HepG2 (cell line): ENCODE data around the gene SOCS1. TPM values are rescaled to one million over a fixed set of nuclear protein-coding genes. Genes with fewer than 3 reads are reported as not detected.

Experiments used
- CAMTA2 ChIP-seq: sonication (generic); formaldehyde crosslinking; IDR thresholded peaks from 2 replicates; pipeline ENCODE4 v1.4.0; 2020; ENCODE audit warnings: mild to moderate bottlenecking, missing genetic modification reagents, borderline replicate concordance
- CREB1 ChIP-seq, 2 experiments: fragments of 450-650 bp in 1 of 2; IDR thresholded peaks; 2 replicates each; pipeline ENCODE4 v1.6.1; 2016 to 2017; ENCODE audit warnings: control low read depth in 1 of 2, mild to moderate bottlenecking in 1 of 2, missing compliant biosample characterization in 1 of 2, missing genetic modification characterization in 1 of 2
- ELF3 ChIP-seq: IDR thresholded peaks from 2 replicates; pipeline ENCODE4 v1.6.1; 2016; ENCODE audit warnings: missing genetic modification reagents, missing compliant biosample characterization
- HOXA5 ChIP-seq: sonication (generic); formaldehyde crosslinking; IDR thresholded peaks from 2 replicates; pipeline ENCODE4 v1.4.0; 2020; ENCODE audit warnings: missing genetic modification reagents
- ISL2 ChIP-seq: sonication (generic); formaldehyde crosslinking; IDR thresholded peaks from 2 replicates; pipeline ENCODE4 v1.5.0; 2020; ENCODE audit warnings: missing genetic modification reagents
- KDM6A ChIP-seq: IDR thresholded peaks from 2 replicates; pipeline ENCODE4 v1.6.1; 2016; ENCODE audit warnings: low read depth
- KLF12 ChIP-seq: sonication (generic); formaldehyde crosslinking; IDR thresholded peaks from 2 replicates; pipeline ENCODE4 v1.4.0; 2020; ENCODE audit warnings: missing genetic modification reagents, borderline replicate concordance
- KLF6 ChIP-seq: IDR thresholded peaks from 2 replicates; pipeline ENCODE4 v1.8.0; 2016; ENCODE audit warnings: missing biosample characterization, missing genetic modification reagents
- LCORL ChIP-seq, 2 experiments: fragments of 450-650 bp in 1 of 2; sonication (generic) in 1 of 2; formaldehyde crosslinking in 1 of 2; IDR thresholded peaks; 2 replicates each; pipeline versions ENCODE4 v1.5.0 to v1.6.1; 2017 to 2020; ENCODE audit warnings: antibody characterized with exemption in 1 of 2, missing genetic modification reagents in 1 of 2
- MIER2 ChIP-seq: IDR thresholded peaks from 2 replicates; pipeline ENCODE4 v1.6.1; 2016; ENCODE audit warnings: missing biosample characterization, missing genetic modification reagents
- RORA ChIP-seq: sonication (generic); formaldehyde crosslinking; IDR thresholded peaks from 2 replicates; pipeline ENCODE4 v1.5.0; 2020; ENCODE audit warnings: mild to moderate bottlenecking, missing genetic modification reagents, moderate library complexity
- SCMH1 ChIP-seq: sonication (generic); formaldehyde crosslinking; IDR thresholded peaks from 2 replicates; pipeline ENCODE4 v1.9.0; 2021; ENCODE audit warnings: missing genetic modification reagents, mild to moderate bottlenecking, borderline replicate concordance
- SOX13 ChIP-seq, 3 experiments: fragments of 450-650 bp in 1 of 3; sonication (generic) in 1 of 3; formaldehyde crosslinking in 1 of 3; IDR thresholded peaks in 2 of 3; conservative IDR thresholded peaks in 1 of 3; 2 replicates each; pipeline versions ENCODE4 v1.5.0 to v1.6.1; 2016 to 2020; ENCODE audit warnings: antibody characterized with exemption in 1 of 3, mild to moderate bottlenecking in 1 of 3, missing compliant biosample characterization in 1 of 3, missing genetic modification reagents in 1 of 3, moderate library complexity in 1 of 3
- THYN1 ChIP-seq: sonication (generic); formaldehyde crosslinking; IDR thresholded peaks from 2 replicates; pipeline ENCODE4 v1.8.1; 2023; ENCODE audit warnings: low read depth, mild to moderate bottlenecking, moderate library complexity, missing genetic modification reagents, borderline replicate concordance
- ZBTB42 ChIP-seq: sonication (generic); formaldehyde crosslinking; IDR thresholded peaks from 2 replicates; pipeline ENCODE4 v1.5.0; 2020; ENCODE audit warnings: mild to moderate bottlenecking, missing genetic modification reagents
- ZFP1 ChIP-seq: IDR thresholded peaks from 2 replicates; pipeline ENCODE4 v1.6.1; 2016
- ZFP82 ChIP-seq: sonication (generic); formaldehyde crosslinking; IDR thresholded peaks from 2 replicates; pipeline ENCODE4 v1.5.1; 2020; ENCODE audit warnings: mild to moderate bottlenecking, missing genetic modification reagents, borderline replicate concordance
- ZNF251 ChIP-seq: sonication (generic); formaldehyde crosslinking; IDR thresholded peaks from 2 replicates; pipeline ENCODE4 v1.9.0; 2021; ENCODE audit warnings: mild to moderate bottlenecking, missing genetic modification reagents
- polyA plus RNA-seq, 8 experiments: library from polyadenylated mRNA; depleted of rRNA in 3 of 8; stranded (reverse) in 7 of 8; unstranded in 1 of 8; fragments of >200 nt; fragmentation: Illumina TruSeq in 4 of 8; extraction: Trizol in 4 of 8; gene quantifications; 2 replicates each; pipeline versions ENCODE4 v1.2.1 to v1.2.3, GENCODE V29; 2011 to 2016; ENCODE audit warnings: low read depth in 4 of 8, missing spikeins in 1 of 8, mixed read lengths in 1 of 8; ENCODE audit not compliant: insufficient read depth in 1 of 8
- total RNA-seq, 5 experiments: library from RNA; depleted of rRNA; stranded (reverse); fragments of >200 nt; fragmentation: Illumina TruSeq; extraction: Trizol; gene quantifications; 2 replicates each; pipeline ENCODE4 v1.2.3, GENCODE V29; 2016; ENCODE audit warnings: low read depth in 1 of 5
- TF ChIP-seq, protein P1 (sequence below): sonication (generic); formaldehyde crosslinking; IDR thresholded peaks from 2 replicates; pipeline ENCODE4 v1.5.1; 2020; ENCODE audit warnings: missing genetic modification reagents, mild to moderate bottlenecking, borderline replicate concordance
- TF ChIP-seq, protein P2 (sequence below): sonication (generic); formaldehyde crosslinking; IDR thresholded peaks from 2 replicates; pipeline ENCODE4 v1.8.1; 2022; ENCODE audit warnings: mild to moderate bottlenecking, missing genetic modification reagents
- TF ChIP-seq, protein P3 (sequence below): sonication (generic); formaldehyde crosslinking; IDR thresholded peaks from 2 replicates; pipeline ENCODE4 v1.5.0; 2020; ENCODE audit warnings: missing genetic modification reagents
- TF ChIP-seq, protein P4 (sequence below): sonication (generic); formaldehyde crosslinking; IDR thresholded peaks from 2 replicates; pipeline ENCODE4 v1.8.1; 2023; ENCODE audit warnings: mild to moderate bottlenecking, inconsistent platforms, moderate library complexity, missing genetic modification reagents, borderline replicate concordance

Gene SOCS1
- total and polyA plus RNA-seq, 2 of the 13 experiments (the other 11 are each of a cell fraction or from before 2014, with no cell fraction given): 5.3 to 6.3 TPM

DNA sequence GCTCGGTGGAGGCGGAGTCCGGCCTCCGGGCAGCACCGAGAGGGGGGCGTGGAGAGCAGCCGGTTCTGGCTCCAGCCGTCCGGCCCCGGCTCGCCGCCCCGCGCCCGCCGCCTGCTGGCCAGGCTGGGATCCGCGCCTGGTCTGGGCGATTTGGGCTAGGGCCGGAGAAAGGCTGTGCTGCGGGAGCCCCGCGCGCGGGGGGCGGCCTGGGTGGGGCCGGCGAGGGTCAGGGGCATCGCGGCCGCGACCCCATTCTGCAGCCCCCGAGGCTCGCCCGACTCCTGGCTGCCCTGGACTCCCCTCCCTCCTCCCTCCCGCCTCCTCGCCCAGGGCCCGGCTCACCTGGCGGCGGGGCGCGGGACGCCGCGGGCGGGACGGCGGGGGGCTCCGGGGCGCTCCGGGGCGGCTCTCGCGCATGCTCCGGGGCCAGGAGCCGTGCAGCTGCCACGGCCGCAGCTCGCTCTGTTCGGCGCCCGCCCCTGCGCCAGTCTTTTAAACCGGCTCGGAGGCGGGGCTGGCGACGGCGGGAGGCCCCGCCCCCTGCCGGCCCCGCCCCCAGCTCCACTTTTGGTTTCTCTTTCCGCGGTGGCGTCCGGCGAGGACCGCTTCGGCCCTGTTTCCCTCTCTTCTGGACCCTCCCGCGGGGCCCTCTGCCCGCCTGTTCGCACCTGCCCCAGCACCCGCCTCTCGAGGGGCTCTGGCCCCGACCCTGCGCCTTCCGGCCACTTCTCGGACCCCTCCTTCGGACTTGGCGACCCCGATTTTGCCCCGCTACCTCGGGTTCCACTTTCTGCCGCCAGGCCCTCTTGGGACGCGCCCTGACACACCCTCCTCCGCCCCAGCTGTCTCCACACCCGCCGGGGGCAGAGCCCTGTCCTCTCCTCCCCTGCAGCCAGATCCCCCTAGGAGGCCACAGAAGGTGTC is at the start of gene SOCS1 (continued):
- TF ChIP-seq THYN1 (no peak), KLF6 (CRISPR knock-in tag) (0 out of 2 replicates have a peak, but pooled peaks have one; percentile 56), ZNF251 (CRISPR knock-in tag) (no peak), SCMH1 (CRISPR knock-in tag) (no peak), CAMTA2 (CRISPR knock-in tag) (peak; percentile 79; the same call in 1 of the 2 replicates), ELF3 (peak; percentile 58), SOX13 (IDR thresholded peaks at IDR 0.05) (no peak), SOX13 (CRISPR knock-in tag; conservative IDR thresholded peaks at IDR 0.05 in 1 of 2, IDR thresholded peaks at IDR 0.05 in 1 of 2) (peak; percentile 20 to 91; a peak in 3 of 4 replicates), ISL2 (CRISPR knock-in tag) (peak; percentile 42; the same call in 1 of the 2 replicates), KLF12 (peak; percentile 92), ZFP1 (no peak), ZBTB42 (CRISPR knock-in tag) (peak; percentile 24; the same call in 1 of the 2 replicates), KDM6A (CRISPR knock-in tag) (no peak), LCORL (IDR thresholded peaks at IDR 0.05) (no peak), LCORL (CRISPR knock-in tag; IDR thresholded peaks at IDR 0.05) (peak; percentile 82; the same call in 1 of the 2 replicates), CREB1 (IDR thresholded peaks at IDR 0.05) (no peak), CREB1 (CRISPR knock-in tag; IDR thresholded peaks at IDR 0.05) (no peak), RORA (no peak), ZFP82 (no peak; the same call in none of the 2 replicates), MIER2 (CRISPR knock-in tag) (no peak), HOXA5 (CRISPR knock-in tag) (peak; percentile 90)
- TF ChIP-seq, protein P1, sequence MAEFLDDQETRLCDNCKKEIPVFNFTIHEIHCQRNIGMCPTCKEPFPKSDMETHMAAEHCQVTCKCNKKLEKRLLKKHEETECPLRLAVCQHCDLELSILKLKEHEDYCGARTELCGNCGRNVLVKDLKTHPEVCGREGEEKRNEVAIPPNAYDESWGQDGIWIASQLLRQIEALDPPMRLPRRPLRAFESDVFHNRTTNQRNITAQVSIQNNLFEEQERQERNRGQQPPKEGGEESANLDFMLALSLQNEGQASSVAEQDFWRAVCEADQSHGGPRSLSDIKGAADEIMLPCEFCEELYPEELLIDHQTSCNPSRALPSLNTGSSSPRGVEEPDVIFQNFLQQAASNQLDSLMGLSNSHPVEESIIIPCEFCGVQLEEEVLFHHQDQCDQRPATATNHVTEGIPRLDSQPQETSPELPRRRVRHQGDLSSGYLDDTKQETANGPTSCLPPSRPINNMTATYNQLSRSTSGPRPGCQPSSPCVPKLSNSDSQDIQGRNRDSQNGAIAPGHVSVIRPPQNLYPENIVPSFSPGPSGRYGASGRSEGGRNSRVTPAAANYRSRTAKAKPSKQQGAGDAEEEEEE (CRISPR knock-in tag): no peak
- TF ChIP-seq, protein P2, sequence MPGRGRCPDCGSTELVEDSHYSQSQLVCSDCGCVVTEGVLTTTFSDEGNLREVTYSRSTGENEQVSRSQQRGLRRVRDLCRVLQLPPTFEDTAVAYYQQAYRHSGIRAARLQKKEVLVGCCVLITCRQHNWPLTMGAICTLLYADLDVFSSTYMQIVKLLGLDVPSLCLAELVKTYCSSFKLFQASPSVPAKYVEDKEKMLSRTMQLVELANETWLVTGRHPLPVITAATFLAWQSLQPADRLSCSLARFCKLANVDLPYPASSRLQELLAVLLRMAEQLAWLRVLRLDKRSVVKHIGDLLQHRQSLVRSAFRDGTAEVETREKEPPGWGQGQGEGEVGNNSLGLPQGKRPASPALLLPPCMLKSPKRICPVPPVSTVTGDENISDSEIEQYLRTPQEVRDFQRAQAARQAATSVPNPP (CRISPR knock-in tag): peak; percentile 4; the same call in 1 of the 2 replicates
- TF ChIP-seq, protein P3, sequence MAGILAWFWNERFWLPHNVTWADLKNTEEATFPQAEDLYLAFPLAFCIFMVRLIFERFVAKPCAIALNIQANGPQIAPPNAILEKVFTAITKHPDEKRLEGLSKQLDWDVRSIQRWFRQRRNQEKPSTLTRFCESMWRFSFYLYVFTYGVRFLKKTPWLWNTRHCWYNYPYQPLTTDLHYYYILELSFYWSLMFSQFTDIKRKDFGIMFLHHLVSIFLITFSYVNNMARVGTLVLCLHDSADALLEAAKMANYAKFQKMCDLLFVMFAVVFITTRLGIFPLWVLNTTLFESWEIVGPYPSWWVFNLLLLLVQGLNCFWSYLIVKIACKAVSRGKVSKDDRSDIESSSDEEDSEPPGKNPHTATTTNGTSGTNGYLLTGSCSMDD (CRISPR knock-in tag): peak; percentile 69; the same call in 1 of the 2 replicates
- TF ChIP-seq, protein P4, sequence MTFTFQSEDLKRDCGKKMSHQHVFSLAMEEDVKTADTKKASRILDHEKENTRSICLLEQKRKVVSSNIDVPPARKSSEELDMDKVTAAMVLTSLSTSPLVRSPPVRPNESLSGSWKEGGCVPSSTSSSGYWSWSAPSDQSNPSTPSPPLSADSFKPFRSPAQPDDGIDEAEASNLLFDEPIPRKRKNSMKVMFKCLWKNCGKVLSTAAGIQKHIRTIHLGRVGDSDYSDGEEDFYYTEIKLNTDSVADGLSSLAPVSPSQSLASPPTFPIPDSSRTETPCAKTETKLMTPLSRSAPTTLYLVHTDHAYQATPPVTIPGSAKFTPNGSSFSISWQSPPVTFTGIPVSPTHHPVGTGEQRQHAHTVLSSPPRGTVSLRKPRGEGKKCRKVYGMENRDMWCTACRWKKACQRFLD (CRISPR knock-in tag): peak; percentile 12; the same call in 1 of the 2 replicates
